Nephron (organoid): ENCODE results near the gene ATP8A2.

ENCODE experiments used
- H3K27ac Mint-ChIP-seq, 3 experiments: 2 replicates each; pipeline ENCODE4 v1.8.0; 2020; ENCODE audit warnings: mixed read lengths in 3 of 3, mild to moderate bottlenecking in 2 of 3, moderate library complexity in 1 of 3
- H3K27me3 Mint-ChIP-seq: 2 replicates; pipeline ENCODE4 v1.8.0; 2021; ENCODE audit warnings: low read depth, mild to moderate bottlenecking, moderate library complexity, mixed read lengths
- H3K36me3 Mint-ChIP-seq: 2 replicates; pipeline ENCODE4 v1.8.0; 2020; ENCODE audit warnings: low read depth, mixed read lengths
- H3K4me1 Mint-ChIP-seq: 2 replicates; pipeline ENCODE4 v1.8.0; 2020; ENCODE audit warnings: mixed read lengths
- H3K4me3 Mint-ChIP-seq, 3 experiments: 2 replicates each; pipeline ENCODE4 v1.8.0; 2020; ENCODE audit warnings: mild to moderate bottlenecking in 3 of 3, mixed read lengths in 3 of 3, moderate library complexity in 2 of 3
- H3K9me3 Mint-ChIP-seq: 2 replicates; pipeline ENCODE4 v1.8.0; 2020; ENCODE audit warnings: mixed read lengths
- TF ChIP-seq, protein P1 (sequence below), 3 experiments: fragments of 200-600 bp; sonication (generic); IDR thresholded peaks; one replicate each; pipeline ENCODE4 v1.5.0; 2021; ENCODE audit warnings: antibody characterized with exemption in 3 of 3; ENCODE audit not compliant: unreplicated experiment in 3 of 3

ATP8A2 gene

DNA sequence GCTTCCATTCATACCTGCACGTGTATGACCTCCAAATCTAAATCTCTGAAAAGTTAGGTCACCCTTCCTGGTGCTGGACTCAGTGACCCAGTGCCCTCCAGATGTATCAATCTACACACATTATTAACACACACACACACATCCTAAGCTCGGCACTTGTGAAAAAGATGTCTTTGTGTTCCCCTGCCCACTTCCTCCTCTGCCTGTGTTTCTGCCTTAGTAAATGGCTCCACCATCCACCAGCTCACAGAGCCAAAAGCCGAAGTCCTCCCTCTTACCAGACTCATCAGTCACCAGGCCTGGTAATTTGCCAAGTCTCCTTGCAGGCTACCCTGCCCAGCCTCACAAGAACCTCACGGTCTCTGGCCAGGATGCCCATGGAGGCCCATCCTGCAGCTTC is 548.5 kb downstream of the ATP8A2 start:
- no peaks in the 10 kb centered on the region for H3K36me3 Mint-ChIP-seq
- peaks cover 49% of the 10 kb centered on the region for H3K4me1 Mint-ChIP-seq
- H3K27ac Mint-ChIP-seq, result peak overlapping the region in 1 of 3 experiments; percentile 53
- TF ChIP-seq, protein P1, sequence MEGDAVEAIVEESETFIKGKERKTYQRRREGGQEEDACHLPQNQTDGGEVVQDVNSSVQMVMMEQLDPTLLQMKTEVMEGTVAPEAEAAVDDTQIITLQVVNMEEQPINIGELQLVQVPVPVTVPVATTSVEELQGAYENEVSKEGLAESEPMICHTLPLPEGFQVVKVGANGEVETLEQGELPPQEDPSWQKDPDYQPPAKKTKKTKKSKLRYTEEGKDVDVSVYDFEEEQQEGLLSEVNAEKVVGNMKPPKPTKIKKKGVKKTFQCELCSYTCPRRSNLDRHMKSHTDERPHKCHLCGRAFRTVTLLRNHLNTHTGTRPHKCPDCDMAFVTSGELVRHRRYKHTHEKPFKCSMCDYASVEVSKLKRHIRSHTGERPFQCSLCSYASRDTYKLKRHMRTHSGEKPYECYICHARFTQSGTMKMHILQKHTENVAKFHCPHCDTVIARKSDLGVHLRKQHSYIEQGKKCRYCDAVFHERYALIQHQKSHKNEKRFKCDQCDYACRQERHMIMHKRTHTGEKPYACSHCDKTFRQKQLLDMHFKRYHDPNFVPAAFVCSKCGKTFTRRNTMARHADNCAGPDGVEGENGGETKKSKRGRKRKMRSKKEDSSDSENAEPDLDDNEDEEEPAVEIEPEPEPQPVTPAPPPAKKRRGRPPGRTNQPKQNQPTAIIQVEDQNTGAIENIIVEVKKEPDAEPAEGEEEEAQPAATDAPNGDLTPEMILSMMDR (IDR thresholded peaks at IDR 0.05; ENCODE audit: unreplicated experiment in 3 of 3), result no peak
- H3K9me3 Mint-ChIP-seq, result peaks cover 2% of the 10 kb centered on the region
- no peak overlapping the region for H3K4me3 Mint-ChIP-seq
- no peaks in the 10 kb centered on the region for H3K27me3 Mint-ChIP-seq

DNA sequence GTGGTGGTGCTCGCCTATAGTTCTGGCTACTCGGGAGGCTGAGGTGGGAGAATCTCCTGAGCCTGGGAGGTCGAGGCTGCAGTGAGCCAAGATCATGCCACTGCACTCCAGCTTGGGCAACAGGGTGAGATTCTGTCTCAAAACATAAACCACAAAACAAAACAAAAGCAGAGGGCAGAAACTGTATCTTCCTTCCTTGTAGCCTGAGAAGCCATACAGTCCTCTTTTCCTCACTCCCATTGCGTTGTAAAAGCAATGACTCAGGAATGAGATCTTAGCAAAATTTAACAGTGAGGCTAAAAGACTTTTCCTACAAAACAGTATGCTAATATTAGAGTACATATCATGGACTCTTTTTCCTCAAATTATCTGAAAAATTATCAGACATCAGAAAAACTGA is 549.2 kb downstream of the ATP8A2 start:
- Mint-ChIP-seq H3K4me1 (peaks cover 47% of the 10 kb centered on the region), H3K27ac (no peak overlapping the region), H3K27me3 (no peaks in the 10 kb centered on the region), H3K9me3 (peaks cover 2% of the 10 kb centered on the region), H3K4me3 (no peak overlapping the region), H3K36me3 (no peaks in the 10 kb centered on the region)
- TF ChIP-seq, protein P1 (IDR thresholded peaks at IDR 0.05; ENCODE audit: unreplicated experiment in 3 of 3), result no peak

DNA sequence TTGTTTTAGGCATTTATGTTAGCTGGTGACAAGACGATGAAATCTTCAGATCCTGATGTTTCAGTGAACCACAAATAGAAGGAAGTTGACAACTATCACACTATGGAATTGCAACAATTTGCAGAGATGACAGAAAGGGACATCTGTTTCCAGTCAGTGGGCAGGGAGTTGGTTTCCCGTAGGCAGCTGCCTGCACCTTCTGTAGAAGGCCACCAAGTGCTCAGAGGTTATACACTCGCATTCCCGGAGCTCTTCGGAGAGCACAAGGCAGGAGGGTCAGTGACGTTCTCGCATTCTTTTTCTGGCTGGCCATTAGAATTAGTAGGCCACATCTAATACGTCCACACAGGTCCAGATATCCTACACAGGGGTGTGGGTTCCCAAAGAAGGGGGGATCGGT is 550.6 kb downstream of the ATP8A2 start:
- no peaks in the 10 kb centered on the region for H3K27me3 Mint-ChIP-seq
- H3K27ac Mint-ChIP-seq, result peak overlapping the region; percentile 61 to 84 (median 67)
- no peaks in the 10 kb centered on the region for H3K36me3 Mint-ChIP-seq
- TF ChIP-seq, protein P1 (IDR thresholded peaks at IDR 0.05; ENCODE audit: unreplicated experiment in 3 of 3), result no peak
- peaks cover 5% of the 10 kb centered on the region for H3K9me3 Mint-ChIP-seq
- peak overlapping the region in 1 of 3 experiments; percentile 34 for H3K4me3 Mint-ChIP-seq
- peaks cover 38% of the 10 kb centered on the region for H3K4me1 Mint-ChIP-seq

DNA sequence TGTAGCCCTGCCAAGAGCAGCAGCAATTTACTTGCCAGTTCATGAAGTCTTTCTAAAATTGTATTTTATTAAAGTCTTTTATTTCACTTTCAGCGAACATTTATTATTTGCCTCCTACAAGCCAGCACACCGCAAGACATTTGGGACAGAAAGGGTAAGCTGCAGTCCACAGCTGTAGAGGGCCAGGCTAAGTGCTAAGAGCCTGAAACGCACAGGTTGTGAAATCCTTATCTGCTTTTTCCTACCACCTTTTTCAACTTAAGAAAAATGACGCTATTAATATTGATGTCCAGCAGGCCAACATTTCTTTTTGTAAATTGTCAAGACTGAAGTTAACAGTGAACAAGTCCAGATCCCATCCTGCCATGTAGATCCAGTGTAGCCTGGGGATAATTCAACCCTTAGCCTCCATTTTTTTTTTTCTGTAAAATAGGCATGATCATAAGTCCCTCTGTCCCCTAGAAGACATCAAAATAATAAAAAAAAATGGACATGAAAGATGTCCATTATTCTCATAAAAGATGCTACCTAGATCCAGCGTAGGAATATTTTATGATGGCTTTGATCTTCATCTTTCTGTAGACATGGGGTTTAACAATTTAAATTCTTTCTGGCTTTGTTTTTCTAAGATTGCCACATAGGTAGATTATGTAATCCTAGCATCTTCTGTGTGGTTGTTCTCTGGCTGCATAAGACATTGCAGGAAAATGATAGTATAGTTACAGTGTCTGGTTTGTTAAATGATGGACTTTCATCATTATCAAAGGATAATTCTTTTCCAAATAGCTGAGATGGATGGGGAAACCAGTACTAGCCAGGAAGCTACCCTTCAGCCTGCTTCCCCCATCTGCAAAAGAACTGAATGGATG is 551.7 kb downstream of the ATP8A2 start:
- TF ChIP-seq, protein P1 (IDR thresholded peaks at IDR 0.05; ENCODE audit: unreplicated experiment in 3 of 3), result no peak
- Mint-ChIP-seq H3K9me3 (peaks cover 5% of the 10 kb centered on the region), H3K4me3 (no peak overlapping the region), H3K27me3 (no peaks in the 10 kb centered on the region), H3K27ac (peak overlapping the region; percentile 34 to 67 (median 61)), H3K4me1 (peaks cover 49% of the 10 kb centered on the region), H3K36me3 (no peaks in the 10 kb centered on the region)

- H3K9me3 Mint-ChIP-seq, result peaks cover 5% of the 10 kb centered on the region
- no peaks in the 10 kb centered on the region for H3K36me3 Mint-ChIP-seq
- H3K27ac Mint-ChIP-seq, result peak overlapping the region in 2 of 3 experiments; percentile 57
- peaks cover 8% of the 10 kb centered on the region for H3K27me3 Mint-ChIP-seq
- H3K4me3 Mint-ChIP-seq, result no peak overlapping the region
- TF ChIP-seq, protein P1 (IDR thresholded peaks at IDR 0.05; ENCODE audit: unreplicated experiment in 3 of 3), result no peak
- H3K4me1 Mint-ChIP-seq, result peaks cover 68% of the 10 kb centered on the region
Observed at GRCh38 chr13:25927363-25927762, 555.6 kb downstream of the ATP8A2 start.

GRCh38 chr13:25927932-25928331 is 556.2 kb downstream of the ATP8A2 start:
- Mint-ChIP-seq H3K27ac (peak overlapping the region; percentile 10 to 57 (median 57)), H3K36me3 (no peaks in the 10 kb centered on the region), H3K27me3 (peaks cover 8% of the 10 kb centered on the region), H3K4me3 (no peak overlapping the region), H3K9me3 (peaks cover 5% of the 10 kb centered on the region), H3K4me1 (peaks cover 64% of the 10 kb centered on the region)
- TF ChIP-seq, protein P1 (IDR thresholded peaks at IDR 0.05; ENCODE audit: unreplicated experiment in 3 of 3), result no peak
